GM18526 (cell line): ENCODE results near the gene NUP153.

ENCODE experiments used
- POLR2A ChIP-seq: IDR thresholded peaks from 3 replicates; pipeline ENCODE4 v1.6.1; 2011; ENCODE audit not compliant: insufficient read length; ENCODE audit errors: extremely low read depth

Gene NUP153

DNA sequence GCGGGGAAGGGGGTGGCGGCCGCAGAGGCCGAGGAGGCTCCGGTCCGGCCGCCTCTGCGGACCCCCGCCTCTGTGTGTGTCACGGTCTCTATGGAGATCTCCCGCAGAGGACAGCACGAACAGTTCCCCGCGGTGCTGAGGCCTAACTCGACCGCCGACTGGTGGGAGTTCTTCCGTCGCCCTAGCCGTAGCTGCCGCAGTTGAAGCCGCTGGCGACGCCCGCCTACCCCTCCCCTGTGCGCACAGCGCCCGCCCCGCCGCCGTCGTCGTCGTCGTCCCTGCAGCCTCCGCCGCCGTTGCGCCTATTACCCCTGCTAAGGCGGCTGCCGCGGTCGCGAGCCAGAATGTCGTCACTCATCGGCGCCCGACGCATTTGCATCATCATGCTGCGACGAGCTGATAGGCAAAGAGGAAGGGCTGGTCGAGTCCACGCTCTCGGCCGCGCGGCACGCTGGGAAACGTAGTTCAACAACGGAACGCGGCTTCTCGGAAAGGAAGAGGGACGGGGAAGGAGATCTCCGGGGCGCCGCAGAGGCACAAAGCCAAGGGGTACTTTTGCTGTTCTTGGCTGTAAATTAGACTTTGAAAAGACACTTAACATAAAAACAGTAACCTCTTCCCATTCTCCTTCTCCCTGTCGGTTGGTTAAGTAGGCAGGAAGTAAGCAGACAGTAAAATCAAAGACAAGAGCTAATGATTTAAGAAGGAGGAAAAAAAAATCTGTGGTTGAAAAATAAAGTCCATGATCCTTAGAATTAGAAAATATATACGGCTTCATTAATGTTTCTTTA lies at the start of gene NUP153:
TSS of gene NUP153 (minus strand) at position 346 of the 791 bp plus-strand sequence. CDS start 538 bp downstream, outside the sequence.
- TF ChIP-seq POLR2A: peak; percentile 80

DNA sequence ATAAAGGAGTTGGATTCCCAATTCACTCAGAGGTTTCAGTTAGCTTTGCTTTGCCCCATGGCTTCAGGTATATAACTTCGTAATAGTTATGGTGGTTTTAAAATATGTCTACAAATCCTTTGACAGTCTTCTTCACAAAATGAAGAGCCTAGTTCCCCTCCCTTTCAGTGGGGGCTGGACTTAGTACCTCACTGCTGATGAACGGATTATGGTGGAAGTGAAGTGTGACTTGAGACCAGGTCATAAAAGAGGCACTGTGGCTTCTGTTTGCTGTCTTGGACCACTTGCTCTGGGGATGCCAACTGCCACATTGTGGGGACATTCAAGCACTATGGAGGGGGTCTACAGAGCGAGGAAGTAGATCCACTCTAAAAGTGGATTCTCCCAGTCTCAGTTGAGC lies 47.5 kb upstream of the NUP153 start:
- TF ChIP-seq POLR2A: no peak

DNA sequence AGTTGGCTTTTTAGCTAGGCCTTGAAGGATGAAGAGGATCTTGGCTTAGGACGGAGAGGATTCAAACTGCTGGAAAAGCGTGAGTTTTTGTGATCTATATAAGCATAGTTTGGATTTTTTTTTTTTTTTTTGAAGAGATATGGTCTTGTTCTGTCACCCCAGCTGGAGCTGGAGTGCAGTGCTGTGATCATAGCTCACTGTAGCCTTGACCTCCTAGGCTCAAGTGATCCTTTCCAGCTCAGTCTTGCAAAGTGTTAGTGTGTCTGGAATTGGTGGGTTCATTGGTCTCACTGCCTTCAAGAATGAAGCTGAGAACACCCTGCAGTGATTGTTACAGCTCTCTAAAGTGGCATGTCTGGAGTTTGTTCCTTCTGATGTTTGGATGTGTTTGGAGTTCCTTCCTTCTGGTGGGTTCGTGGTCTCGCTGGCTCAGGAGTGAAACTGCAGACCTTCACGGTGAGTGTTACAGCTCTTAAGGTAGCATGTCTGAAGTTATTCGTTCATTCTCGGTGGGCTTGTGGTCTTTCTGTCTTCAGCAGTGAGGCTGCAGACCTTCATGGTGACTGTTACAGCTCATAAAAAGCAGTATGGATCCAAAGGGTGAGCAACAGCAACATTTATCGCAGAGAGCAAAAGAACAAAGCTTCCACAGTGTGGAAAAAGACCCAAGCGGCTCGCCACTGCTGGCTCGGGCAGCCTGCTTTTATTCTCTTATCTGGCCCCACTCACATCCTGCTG lies 37.5 kb upstream of the NUP153 start:
- no peak for TF ChIP-seq POLR2A

DNA sequence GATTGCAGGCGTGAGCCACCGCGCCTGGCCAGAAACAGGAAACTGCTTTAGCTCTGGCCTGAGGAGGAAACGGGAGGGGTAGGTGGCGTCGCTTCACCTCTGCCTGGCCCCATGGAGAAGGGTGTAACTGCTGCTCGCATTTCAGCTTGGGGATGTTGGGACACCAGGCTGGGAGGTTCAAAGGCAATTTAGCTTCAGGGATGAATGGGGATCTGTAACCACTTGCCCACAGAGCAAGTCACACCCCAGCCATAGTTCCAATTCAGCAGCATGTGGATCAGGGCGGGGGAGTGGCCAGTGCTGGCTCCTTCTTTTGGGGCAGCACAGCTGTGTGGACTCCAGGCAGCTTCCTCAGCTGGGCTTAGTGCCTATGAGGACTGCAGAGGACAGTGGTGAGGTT lies 34.8 kb upstream of the NUP153 start:
- TF ChIP-seq POLR2A: no peak

DNA sequence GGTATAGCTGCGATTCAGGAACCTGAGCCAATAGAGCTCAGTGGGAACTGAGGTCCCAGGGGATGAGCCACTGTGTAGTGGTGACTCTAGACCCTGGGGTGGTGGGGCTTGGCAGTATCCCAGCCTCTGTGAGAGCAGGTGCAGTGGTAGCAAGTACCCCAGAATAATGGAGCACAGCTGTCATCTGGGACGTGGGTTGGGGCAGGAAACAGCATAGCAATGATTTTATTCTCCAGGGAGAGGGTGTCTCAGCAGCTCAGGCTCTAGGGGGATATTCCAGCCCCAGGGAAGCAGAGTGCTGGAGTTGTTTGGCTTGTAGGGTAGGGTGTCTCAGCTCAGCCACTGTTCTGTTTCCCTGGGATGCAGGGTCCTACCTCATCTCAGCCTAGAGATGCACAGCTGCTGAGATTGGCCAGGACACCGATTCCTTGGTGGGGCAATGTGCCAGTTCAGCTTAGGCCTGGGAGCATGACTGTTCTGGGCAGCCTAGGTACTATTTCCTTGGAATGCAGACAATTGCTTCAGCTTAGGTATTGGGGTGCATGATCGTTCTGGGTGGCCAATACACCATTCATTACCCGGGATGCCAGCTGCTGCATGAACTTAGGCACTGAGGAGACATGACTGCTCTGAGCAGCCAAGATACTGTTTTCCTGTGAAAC lies 34.0 kb upstream of the NUP153 start:
- TF ChIP-seq POLR2A: no peak

DNA sequence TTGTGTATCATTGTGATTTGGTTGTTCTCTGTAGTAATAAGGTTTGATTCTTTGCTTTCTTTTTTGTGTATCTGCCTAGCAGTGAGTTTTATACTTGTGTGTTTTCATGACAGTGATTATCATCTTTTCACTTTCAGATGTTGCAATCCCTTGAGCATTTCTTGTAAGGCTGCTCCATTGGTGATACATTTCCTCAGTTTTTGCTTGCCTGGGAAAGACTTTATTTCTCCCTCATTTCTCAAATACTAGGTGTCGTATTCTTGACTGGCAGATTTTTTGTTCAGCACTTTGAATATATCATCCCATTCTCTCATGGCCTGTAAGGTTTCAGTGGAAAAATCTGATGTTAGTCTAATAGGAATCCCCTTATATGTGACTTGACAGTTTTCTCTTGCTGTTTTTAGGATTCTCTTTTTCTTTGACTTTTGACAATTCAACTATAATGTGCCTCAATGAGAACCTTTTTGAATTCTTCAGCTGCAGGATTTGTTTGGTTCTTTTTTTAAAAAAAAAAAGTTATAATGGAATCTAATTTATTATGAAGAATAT lies 31.1 kb upstream of the NUP153 start:
- no peak for TF ChIP-seq POLR2A

DNA sequence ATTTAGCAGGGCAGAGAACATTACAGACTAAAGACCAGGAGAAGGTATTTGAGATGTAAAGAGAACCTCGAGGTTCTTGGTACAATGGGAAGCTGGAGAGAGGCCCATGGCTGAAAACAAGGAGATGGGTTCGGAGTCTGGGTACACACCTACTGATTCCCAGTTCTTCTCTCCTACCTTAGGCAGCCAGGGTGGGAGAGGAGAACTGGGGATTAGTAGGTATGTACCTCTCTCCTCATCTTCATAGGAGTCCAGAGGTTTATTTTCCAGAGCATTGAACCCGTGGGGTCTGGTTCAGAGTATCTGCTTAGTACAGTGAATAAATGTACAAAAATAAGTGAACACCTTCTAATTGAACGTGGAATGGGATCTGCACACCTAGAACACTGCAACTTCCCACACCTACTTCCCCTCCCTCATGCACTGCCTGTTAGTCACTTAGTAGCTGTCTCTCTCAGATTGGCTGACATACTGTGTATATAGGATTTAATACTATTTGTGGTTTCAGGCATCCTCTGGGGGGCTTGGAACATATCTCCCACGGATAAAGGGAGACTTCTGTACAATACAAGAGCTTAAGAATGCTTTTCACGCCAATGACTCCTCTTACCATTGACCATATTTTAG lies 23.5 kb upstream of the NUP153 start:
- no peak for TF ChIP-seq POLR2A

DNA sequence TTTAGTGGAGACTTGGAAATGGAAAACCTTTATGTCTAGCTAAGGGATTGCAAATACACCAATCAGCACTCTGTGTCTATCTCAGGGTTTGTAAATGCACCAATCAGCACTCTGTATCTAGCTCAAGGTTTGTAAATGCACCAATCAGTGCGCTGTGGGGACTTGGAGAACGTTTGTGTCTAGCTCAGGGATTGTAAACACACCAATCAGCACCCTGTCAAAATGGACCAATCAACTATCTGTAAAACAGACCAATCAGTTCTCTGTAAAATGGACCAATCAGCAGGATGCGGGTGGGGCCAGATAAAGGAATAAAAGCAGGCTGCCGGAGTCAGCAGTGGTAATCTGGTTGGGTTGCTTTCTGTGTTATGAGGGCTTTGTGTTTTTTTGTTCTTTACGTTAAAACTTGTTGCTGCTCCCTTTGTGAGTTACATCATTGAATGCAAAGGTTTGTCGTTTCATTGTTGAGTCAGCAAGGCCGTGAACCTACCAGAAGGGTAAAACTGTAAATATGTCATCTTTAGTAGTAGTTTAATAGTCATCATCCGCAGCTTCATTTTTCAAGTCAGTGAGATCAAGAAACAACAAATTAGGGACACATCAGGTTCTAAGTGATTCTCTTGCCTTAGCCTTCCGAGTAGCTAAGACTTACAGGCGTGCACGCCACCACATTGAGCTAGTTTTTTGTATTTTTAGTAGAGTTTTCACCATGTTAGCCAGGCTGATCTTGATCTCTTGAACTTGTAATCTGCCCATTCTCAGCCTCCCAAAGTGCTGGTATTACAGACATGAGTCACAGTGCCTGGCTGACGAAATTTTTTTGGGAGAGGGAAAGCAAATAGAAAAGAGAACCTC lies 22.7 kb upstream of the NUP153 start:
- TF ChIP-seq POLR2A: no peak

DNA sequence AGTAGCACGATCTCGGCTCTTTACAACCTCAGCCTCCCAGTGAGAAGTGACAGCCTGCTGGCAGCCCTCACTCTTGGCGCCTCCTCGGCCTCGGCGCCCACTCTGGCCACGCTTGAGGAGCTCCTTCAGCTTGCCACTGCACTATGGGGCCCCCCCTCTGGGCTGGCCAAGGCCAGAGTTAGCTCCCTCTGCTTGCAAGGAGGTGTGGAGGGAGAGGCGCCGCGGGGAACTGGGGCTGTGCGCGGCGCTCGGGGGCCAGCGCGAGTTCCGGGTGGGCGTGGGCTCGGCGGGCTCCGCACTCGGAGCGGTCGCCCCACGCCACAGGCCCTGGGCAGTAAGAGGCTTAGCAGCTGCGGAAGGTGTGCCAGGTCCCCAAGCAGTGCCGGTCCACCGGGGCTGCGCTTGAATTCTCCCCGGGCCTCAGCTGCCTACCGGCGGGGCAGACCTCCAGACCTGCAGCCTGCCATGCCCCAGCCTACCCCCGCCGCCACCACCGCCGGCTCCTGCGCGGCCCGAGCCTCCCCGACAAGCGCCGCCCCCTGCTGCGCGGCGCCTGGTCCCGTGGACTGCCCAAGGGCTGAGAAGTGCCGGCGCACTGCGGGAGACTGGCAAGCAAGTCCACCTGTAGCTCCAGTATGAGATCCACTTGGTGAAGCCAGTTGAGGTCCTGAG lies 22.0 kb upstream of the NUP153 start:
- no peak for TF ChIP-seq POLR2A

DNA sequence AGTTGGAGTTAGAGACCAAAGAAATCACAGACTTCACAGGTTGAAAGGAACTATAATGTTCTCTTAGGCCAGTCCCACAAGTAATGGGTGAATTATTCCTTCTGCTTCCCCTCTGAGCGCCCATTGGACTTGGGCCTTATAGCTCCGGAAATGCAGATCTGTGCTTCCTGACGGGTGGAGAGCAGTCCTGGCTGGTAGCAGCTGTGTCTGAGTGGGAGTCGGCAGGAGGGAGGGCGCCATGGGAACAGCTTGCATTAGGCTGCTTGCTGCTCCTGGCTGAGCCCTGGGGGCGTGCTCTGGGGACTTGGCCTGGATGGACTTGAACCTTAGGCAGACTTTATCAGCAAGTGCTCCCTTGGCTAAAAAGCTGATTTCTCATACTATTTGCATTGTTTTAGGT lies 18.4 kb upstream of the NUP153 start:
- TF ChIP-seq POLR2A: no peak

DNA sequence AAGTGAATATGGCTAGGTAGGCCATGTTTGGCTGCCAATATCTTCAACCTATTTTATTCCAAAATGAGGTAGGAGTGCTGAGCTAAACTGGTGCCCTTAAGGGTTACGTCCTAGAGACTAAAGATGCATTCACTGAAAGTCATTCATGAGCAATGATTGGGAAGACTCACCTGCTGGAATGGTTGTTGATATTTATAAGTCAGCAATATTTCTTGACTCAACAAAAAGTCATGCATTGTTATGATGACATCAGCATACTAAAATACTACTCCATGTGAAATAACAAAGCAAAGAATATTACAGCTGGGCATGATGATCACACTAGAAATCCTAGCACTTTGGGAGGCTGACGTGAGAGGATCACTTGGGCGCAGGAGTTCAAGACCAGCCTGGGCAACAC lies 17.6 kb upstream of the NUP153 start:
- TF ChIP-seq POLR2A: no peak

DNA sequence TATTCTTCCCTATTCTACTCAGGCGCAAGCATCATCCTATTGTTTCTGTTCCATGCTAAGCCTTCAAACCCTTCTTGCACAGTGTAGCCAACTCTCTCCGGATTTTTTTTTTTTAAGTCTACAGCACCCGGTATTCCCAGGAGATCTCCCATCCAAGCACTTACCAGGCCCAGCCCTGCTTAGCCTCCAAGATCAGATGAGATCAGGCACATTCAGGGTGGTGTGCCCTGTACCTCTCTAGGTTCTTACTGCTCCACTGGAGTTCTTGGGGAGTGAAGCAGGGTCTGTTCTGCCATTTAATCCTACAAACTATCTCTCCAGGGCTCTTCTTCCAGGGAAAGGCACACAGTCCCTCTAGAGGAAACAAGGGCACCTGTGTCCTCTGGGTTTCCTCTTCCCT lies 14.9 kb upstream of the NUP153 start:
- TF ChIP-seq POLR2A: no peak

DNA sequence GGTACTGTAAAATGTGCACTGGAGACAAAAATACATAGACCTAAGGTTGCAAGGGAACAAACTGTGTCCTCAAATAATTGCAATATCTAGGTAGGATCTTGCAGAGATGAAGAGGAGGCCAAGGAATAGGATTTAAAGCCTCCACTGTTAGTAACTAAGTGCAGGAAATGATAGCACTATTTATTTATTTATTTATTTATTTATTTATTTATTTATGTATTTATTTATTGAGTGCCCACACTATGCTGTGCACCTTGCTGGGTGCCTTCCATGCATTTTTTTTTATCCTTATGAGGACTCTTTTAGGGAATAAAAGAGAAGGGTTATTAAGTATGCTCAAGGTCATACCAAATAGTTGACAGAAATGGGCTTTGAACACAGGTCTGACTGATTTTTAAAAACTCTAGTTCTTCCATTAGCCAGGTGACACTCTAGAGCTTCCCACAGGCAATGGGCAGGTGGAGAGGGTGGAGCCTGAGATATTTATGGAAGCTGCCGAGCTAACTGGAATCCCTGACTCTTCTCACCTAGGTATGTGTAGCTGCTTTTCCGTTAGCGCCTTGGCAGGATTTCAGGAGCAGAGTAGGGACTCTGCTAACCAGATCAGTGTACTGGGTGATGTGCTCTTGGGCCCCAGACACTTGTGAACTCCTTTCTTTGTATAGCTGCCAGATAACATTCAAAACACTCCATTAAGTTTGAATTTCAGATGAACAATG lies 12.8 kb upstream of the NUP153 start:
- TF ChIP-seq POLR2A: no peak
